ENCODE results near the gene PPP1R13B.

DNA sequence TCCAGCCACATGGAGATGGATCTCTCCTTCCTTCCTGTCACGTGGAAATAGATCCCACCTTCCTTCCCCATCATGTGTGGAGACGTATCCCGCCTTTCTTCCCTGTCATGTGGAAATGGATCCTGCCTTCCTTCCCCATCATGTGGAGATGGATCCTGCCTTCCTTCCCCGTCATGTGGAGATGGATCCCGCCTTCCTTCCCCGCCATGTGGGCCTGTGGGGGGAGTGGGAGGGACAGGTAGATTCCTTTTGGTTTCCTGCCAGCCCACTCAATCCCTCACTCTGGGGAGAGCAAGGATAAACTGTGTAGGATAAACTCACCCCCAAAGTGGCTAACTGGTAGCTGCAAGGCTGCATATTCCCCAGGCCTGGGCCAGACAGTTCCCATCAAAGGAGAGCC, 49.2 kb upstream of the PPP1R13B start:
- TF ChIP-seq GLI4 (tag by site-specific recombination; IDR thresholded peaks at IDR 0.05) (no peak), REPIN1 (tag by site-specific recombination; IDR thresholded peaks at IDR 0.05; ENCODE audit: low read depth) (no peak), PRDM1 (tag by site-specific recombination; IDR thresholded peaks at IDR 0.05) (no peak), ZNF223 (tag by site-specific recombination; IDR thresholded peaks at IDR 0.05) (no peak), YY1 (tag by site-specific recombination; IDR thresholded peaks at IDR 0.05) (no peak), ZNF202 (tag by site-specific recombination; IDR thresholded peaks at IDR 0.05; ENCODE audit: borderline replicate concordance) (no peak)
- TF ChIP-seq, protein P1, sequence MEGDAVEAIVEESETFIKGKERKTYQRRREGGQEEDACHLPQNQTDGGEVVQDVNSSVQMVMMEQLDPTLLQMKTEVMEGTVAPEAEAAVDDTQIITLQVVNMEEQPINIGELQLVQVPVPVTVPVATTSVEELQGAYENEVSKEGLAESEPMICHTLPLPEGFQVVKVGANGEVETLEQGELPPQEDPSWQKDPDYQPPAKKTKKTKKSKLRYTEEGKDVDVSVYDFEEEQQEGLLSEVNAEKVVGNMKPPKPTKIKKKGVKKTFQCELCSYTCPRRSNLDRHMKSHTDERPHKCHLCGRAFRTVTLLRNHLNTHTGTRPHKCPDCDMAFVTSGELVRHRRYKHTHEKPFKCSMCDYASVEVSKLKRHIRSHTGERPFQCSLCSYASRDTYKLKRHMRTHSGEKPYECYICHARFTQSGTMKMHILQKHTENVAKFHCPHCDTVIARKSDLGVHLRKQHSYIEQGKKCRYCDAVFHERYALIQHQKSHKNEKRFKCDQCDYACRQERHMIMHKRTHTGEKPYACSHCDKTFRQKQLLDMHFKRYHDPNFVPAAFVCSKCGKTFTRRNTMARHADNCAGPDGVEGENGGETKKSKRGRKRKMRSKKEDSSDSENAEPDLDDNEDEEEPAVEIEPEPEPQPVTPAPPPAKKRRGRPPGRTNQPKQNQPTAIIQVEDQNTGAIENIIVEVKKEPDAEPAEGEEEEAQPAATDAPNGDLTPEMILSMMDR (tag by site-specific recombination; IDR thresholded peaks at IDR 0.05) = no peak
- TF ChIP-seq, protein P2, sequence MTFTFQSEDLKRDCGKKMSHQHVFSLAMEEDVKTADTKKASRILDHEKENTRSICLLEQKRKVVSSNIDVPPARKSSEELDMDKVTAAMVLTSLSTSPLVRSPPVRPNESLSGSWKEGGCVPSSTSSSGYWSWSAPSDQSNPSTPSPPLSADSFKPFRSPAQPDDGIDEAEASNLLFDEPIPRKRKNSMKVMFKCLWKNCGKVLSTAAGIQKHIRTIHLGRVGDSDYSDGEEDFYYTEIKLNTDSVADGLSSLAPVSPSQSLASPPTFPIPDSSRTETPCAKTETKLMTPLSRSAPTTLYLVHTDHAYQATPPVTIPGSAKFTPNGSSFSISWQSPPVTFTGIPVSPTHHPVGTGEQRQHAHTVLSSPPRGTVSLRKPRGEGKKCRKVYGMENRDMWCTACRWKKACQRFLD (tag by site-specific recombination; IDR thresholded peaks at IDR 0.05) = no peak
- TF ChIP-seq, protein P3, sequence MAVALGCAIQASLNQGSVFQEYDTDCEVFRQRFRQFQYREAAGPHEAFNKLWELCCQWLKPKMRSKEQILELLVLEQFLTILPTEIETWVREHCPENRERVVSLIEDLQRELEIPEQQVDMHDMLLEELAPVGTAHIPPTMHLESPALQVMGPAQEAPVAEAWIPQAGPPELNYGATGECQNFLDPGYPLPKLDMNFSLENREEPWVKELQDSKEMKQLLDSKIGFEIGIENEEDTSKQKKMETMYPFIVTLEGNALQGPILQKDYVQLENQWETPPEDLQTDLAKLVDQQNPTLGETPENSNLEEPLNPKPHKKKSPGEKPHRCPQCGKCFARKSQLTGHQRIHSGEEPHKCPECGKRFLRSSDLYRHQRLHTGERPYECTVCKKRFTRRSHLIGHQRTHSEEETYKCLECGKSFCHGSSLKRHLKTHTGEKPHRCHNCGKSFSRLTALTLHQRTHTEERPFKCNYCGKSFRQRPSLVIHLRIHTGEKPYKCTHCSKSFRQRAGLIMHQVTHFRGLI (tag by site-specific recombination; IDR thresholded peaks at IDR 0.05) = no peak

Data from HEK293 (cell line).